Measurements from ENCODE around the gene PTCD1. TPM values are rescaled to one million over a fixed set of nuclear protein-coding genes. Genes with fewer than 3 reads are reported as not detected.

The PTCD1 gene
- total RNA-seq, 2 donors from 2014 or later: 4.3 to 5.4 TPM

GRCh38 chr7:99408379-99409191 is 30.0 kb downstream of the PTCD1 start, which contains the start of the genes BUD31 and PDAP1:
Gene BUD31, plus strand, starts transcription at chr7:99408969. Its CDS starts 2,124 bp downstream, at chr7:99411093.
Gene PDAP1, minus strand, starts transcription at chr7:99408597. Its CDS starts 49 bp downstream, at chr7:99408548.
- H3K27ac Mint-ChIP-seq: peak within 1 kb of the TSS; percentile 98
- peaks cover 90% of the 10 kb centered on the region for H3K36me3 Mint-ChIP-seq (ENCODE audit: low read depth)
- peaks cover 24% of the 10 kb centered on the region for H3K4me1 Mint-ChIP-seq
- H3K9me3 Mint-ChIP-seq: no peaks in the 10 kb centered on the region
- peak within 1 kb of the TSS; percentile 94 for H3K4me3 Mint-ChIP-seq
- ATAC-seq (replicated peaks): peak; percentile 91
- no peaks in the 10 kb centered on the region for H3K27me3 Mint-ChIP-seq

GRCh38 chr7:99407872-99408378 is 30.7 kb downstream of the PTCD1 start:
- Mint-ChIP-seq H3K27me3 (no peaks in the 10 kb centered on the region), H3K4me1 (peaks cover 28% of the 10 kb centered on the region), H3K36me3 (ENCODE audit: low read depth) (peaks cover 90% of the 10 kb centered on the region)

GRCh38 chr7:99406557-99406956 is 32.0 kb downstream of the PTCD1 start:
- no peaks in the 10 kb centered on the region for H3K27me3 Mint-ChIP-seq
- H3K9me3 Mint-ChIP-seq: no peaks in the 10 kb centered on the region
- peaks cover 90% of the 10 kb centered on the region for H3K36me3 Mint-ChIP-seq (ENCODE audit: low read depth)
- ATAC-seq (replicated peaks): no peak
- peak overlapping the region; percentile 94 for H3K4me3 Mint-ChIP-seq
- peaks cover 30% of the 10 kb centered on the region for H3K4me1 Mint-ChIP-seq
- peak overlapping the region; percentile 98 for H3K27ac Mint-ChIP-seq

More at GRCh38 chr7:99407872-99408378, 30.7 kb downstream of the PTCD1 start:
- H3K9me3 Mint-ChIP-seq: no peaks in the 10 kb centered on the region
- H3K4me3 Mint-ChIP-seq: peak overlapping the region; percentile 94
- ATAC-seq (replicated peaks): peak; percentile 31
- H3K27ac Mint-ChIP-seq: peak overlapping the region; percentile 98

- H3K4me3 Mint-ChIP-seq: no peak overlapping the region
- peaks cover 28% of the 10 kb centered on the region for H3K4me1 Mint-ChIP-seq
- no peaks in the 10 kb centered on the region for H3K9me3 Mint-ChIP-seq
- peaks cover 90% of the 10 kb centered on the region for H3K36me3 Mint-ChIP-seq (ENCODE audit: low read depth)
- no peak for ATAC-seq (replicated peaks)
- H3K27me3 Mint-ChIP-seq: no peaks in the 10 kb centered on the region
- H3K27ac Mint-ChIP-seq: no peak overlapping the region
Observed at GRCh38 chr7:99404977-99405320, 33.6 kb downstream of the PTCD1 start.

- Mint-ChIP-seq H3K9me3 (no peaks in the 10 kb centered on the region), H3K4me1 (peaks cover 28% of the 10 kb centered on the region), H3K4me3 (no peak overlapping the region), H3K27ac (peak overlapping the region; percentile 37), H3K36me3 (ENCODE audit: low read depth) (peaks cover 90% of the 10 kb centered on the region), H3K27me3 (no peaks in the 10 kb centered on the region)
- ATAC-seq (replicated peaks): no peak
Observed at GRCh38 chr7:99404235-99404976, 34.2 kb downstream of the PTCD1 start.

GRCh38 chr7:99403764-99404163 is 34.8 kb downstream of the PTCD1 start:
- Mint-ChIP-seq H3K4me3 (no peak overlapping the region), H3K27me3 (no peaks in the 10 kb centered on the region), H3K36me3 (ENCODE audit: low read depth) (peaks cover 90% of the 10 kb centered on the region), H3K4me1 (peaks cover 30% of the 10 kb centered on the region), H3K27ac (peak overlapping the region; percentile 37), H3K9me3 (no peaks in the 10 kb centered on the region)
- ATAC-seq (replicated peaks): no peak

- peaks cover 39% of the 10 kb centered on the region for H3K4me1 Mint-ChIP-seq
- ATAC-seq (replicated peaks): no peak
- H3K27ac Mint-ChIP-seq: peak overlapping the region; percentile 31
- H3K27me3 Mint-ChIP-seq: no peaks in the 10 kb centered on the region
- peaks cover 90% of the 10 kb centered on the region for H3K36me3 Mint-ChIP-seq (ENCODE audit: low read depth)
- H3K9me3 Mint-ChIP-seq: no peaks in the 10 kb centered on the region
- H3K4me3 Mint-ChIP-seq: no peak overlapping the region
Observed at GRCh38 chr7:99402854-99403253, 35.7 kb downstream of the PTCD1 start.

GRCh38 chr7:99399597-99399996 is 39.0 kb downstream of the PTCD1 start:
- Mint-ChIP-seq H3K27ac (peak overlapping the region; percentile 95), H3K9me3 (no peaks in the 10 kb centered on the region), H3K27me3 (no peaks in the 10 kb centered on the region), H3K4me3 (no peak overlapping the region), H3K36me3 (ENCODE audit: low read depth) (peaks cover 100% of the 10 kb centered on the region), H3K4me1 (peaks cover 30% of the 10 kb centered on the region)
- ATAC-seq (replicated peaks): no peak

- peak overlapping the region; percentile 95 for H3K27ac Mint-ChIP-seq
- H3K36me3 Mint-ChIP-seq (ENCODE audit: low read depth): peaks cover 100% of the 10 kb centered on the region
- no peaks in the 10 kb centered on the region for H3K9me3 Mint-ChIP-seq
- ATAC-seq (replicated peaks): peak; percentile 12
- H3K4me1 Mint-ChIP-seq: peaks cover 26% of the 10 kb centered on the region
- no peaks in the 10 kb centered on the region for H3K27me3 Mint-ChIP-seq
- H3K4me3 Mint-ChIP-seq: no peak overlapping the region
Observed at GRCh38 chr7:99398891-99399445, 39.6 kb downstream of the PTCD1 start.

- Mint-ChIP-seq H3K4me3 (no peak overlapping the region), H3K27me3 (no peaks in the 10 kb centered on the region), H3K9me3 (no peaks in the 10 kb centered on the region), H3K36me3 (ENCODE audit: low read depth) (peaks cover 100% of the 10 kb centered on the region), H3K4me1 (peaks cover 18% of the 10 kb centered on the region), H3K27ac (peak overlapping the region; percentile 95)
- ATAC-seq (replicated peaks): no peak
Observed at GRCh38 chr7:99397297-99397983, 41.2 kb downstream of the PTCD1 start.

- H3K36me3 Mint-ChIP-seq (ENCODE audit: low read depth): peaks cover 100% of the 10 kb centered on the region
Observed at GRCh38 chr7:99396418-99397296, 41.9 kb downstream of the PTCD1 start.

GRCh38 chr7:99395616-99396327 is 42.8 kb downstream of the PTCD1 start:
- H3K9me3 Mint-ChIP-seq: no peaks in the 10 kb centered on the region
- H3K27me3 Mint-ChIP-seq: no peaks in the 10 kb centered on the region
- H3K27ac Mint-ChIP-seq: no peak overlapping the region
- ATAC-seq (replicated peaks): no peak
- peaks cover 14% of the 10 kb centered on the region for H3K4me1 Mint-ChIP-seq
- H3K4me3 Mint-ChIP-seq: no peak overlapping the region
- H3K36me3 Mint-ChIP-seq (ENCODE audit: low read depth): peaks cover 100% of the 10 kb centered on the region

More at GRCh38 chr7:99396418-99397296, 41.9 kb downstream of the PTCD1 start:
- no peak for ATAC-seq (replicated peaks)
- Mint-ChIP-seq H3K27ac (peak overlapping the region; percentile 95), H3K4me3 (no peak overlapping the region), H3K4me1 (peaks cover 18% of the 10 kb centered on the region), H3K27me3 (no peaks in the 10 kb centered on the region), H3K9me3 (no peaks in the 10 kb centered on the region)

- Mint-ChIP-seq H3K4me3 (peak overlapping the region; percentile 57), H3K4me1 (peaks cover 13% of the 10 kb centered on the region), H3K27me3 (no peaks in the 10 kb centered on the region), H3K27ac (peak overlapping the region; percentile 65), H3K36me3 (ENCODE audit: low read depth) (peaks cover 100% of the 10 kb centered on the region), H3K9me3 (no peaks in the 10 kb centered on the region)
- ATAC-seq (replicated peaks): no peak
Observed at GRCh38 chr7:99394188-99394502, 44.5 kb downstream of the PTCD1 start.
